Esophagus squamous epithelium (tissue), 4 donors: ENCODE data around the gene EEF1A1.

Experiments used
- CTCF ChIP-seq, 6 experiments: fragments of 450-650 bp in 4 of 6; fragments of 200-600 bp in 2 of 6; sonication (generic) in 2 of 6; IDR thresholded peaks; one replicate each; pipeline ENCODE4 v1.5.1; 2016 to 2019; ENCODE audit warnings: antibody characterized with exemption in 6 of 6, mild to moderate bottlenecking in 4 of 6, moderate library complexity in 4 of 6
- POLR2A ChIP-seq, 4 donors: fragments of 450-650 bp; IDR thresholded peaks; one replicate each; pipeline ENCODE4 v1.6.1; 2017; ENCODE audit warnings: antibody characterized with exemption in 4 of 4, mild to moderate bottlenecking in 4 of 4, moderate library complexity in 3 of 4

GRCh38 chr6:73566954-73567591 is 46.2 kb upstream of the EEF1A1 start:
- TF ChIP-seq CTCF (IDR thresholded peaks at IDR 0.05) (no peak), POLR2A (IDR thresholded peaks at IDR 0.05) (no peak)
